Measurements from ENCODE around the gene ADAMTS12. TPM values are rescaled to one million over a fixed set of nuclear protein-coding genes. Genes with fewer than 3 reads are reported as not detected.
A peak's percentile ranks its signal among the peaks of the same experiment; 100 is the strongest.

ADAMTS12 gene
- total RNA-seq, 2 donors from 2014 or later = 2.3 to 8.9 TPM

DNA sequence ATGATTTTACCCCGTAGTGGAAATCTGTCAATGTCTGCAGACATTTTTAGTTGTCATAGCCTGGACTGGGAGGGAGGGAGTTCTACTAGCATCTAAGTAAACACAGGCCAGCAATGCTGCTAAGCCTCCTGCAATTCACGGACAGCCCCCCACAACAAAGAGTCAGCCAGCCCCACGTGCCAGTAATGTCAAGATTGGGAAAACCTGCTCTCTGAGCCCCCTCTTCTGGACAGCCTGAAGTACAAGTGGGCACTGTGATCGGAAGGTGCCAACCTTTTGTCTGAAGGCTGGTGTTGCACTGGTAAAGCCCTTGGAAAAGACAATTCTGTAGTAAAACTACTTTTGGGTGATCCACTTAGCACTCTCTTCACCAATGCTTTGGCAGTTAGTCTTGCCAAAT is 296.5 kb downstream of the ADAMTS12 start:
- intact Hi-C loops (cut with DNase I) = no loop called here
- Histone ChIP-seq H3K36me3 (replicated peaks in 1 of 2; ENCODE audit: insufficient read depth in 1 of 2, low read depth in 2 of 2) (no peaks in the 10 kb centered on the region), H3K4me3 (no peak overlapping the region), H3K27me3 (no peaks in the 10 kb centered on the region), H3K27ac (no peak overlapping the region), H3K4me1 (peaks cover 15% of the 10 kb centered on the region), H3K9me3 (no peaks in the 10 kb centered on the region)
- DNase-seq = no peak
- WGBS, 2 donors = 50 to 53% methylated on average over 4 of the region's 4 CpGs
- no peak for ATAC-seq
- no peak for TF ChIP-seq POLR2A (IDR thresholded peaks at IDR 0.05)
- TF ChIP-seq, protein P1, sequence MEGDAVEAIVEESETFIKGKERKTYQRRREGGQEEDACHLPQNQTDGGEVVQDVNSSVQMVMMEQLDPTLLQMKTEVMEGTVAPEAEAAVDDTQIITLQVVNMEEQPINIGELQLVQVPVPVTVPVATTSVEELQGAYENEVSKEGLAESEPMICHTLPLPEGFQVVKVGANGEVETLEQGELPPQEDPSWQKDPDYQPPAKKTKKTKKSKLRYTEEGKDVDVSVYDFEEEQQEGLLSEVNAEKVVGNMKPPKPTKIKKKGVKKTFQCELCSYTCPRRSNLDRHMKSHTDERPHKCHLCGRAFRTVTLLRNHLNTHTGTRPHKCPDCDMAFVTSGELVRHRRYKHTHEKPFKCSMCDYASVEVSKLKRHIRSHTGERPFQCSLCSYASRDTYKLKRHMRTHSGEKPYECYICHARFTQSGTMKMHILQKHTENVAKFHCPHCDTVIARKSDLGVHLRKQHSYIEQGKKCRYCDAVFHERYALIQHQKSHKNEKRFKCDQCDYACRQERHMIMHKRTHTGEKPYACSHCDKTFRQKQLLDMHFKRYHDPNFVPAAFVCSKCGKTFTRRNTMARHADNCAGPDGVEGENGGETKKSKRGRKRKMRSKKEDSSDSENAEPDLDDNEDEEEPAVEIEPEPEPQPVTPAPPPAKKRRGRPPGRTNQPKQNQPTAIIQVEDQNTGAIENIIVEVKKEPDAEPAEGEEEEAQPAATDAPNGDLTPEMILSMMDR (IDR thresholded peaks at IDR 0.05) = peak in 4 of 7 experiments; percentile 15 to 37 (median 16)

DNA sequence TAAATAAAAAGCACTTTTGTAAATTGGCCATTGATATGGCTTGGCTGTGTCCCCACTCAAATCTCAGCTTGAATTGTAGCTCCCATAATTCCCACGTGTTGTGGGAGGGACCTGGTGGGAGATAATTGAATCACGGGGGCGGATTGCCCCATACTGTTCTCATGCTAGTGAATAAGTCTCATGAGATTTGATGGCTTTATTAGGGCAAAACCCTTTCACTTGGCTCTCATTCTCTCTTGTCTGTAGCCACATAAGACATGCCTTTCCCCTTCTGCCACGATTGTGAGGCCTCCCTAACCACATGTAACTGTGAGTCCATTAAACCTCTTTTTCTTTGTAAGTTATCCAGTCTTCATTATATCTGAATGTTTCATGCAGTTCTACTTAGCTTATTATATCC is 297.8 kb downstream of the ADAMTS12 start:
- 79 to 82% methylated on average over 4 of the region's 4 CpGs for WGBS, 2 donors
- Histone ChIP-seq H3K4me3 (no peak overlapping the region), H3K27ac (no peak overlapping the region), H3K4me1 (peaks cover 2% of the 10 kb centered on the region), H3K36me3 (replicated peaks in 1 of 2; ENCODE audit: insufficient read depth in 1 of 2, low read depth in 2 of 2) (no peaks in the 10 kb centered on the region), H3K9me3 (no peaks in the 10 kb centered on the region), H3K27me3 (no peaks in the 10 kb centered on the region)
- no peak for ATAC-seq
- intact Hi-C loops (cut with DNase I) = no loop called here
- DNase-seq = no peak
- no peak for TF ChIP-seq POLR2A (IDR thresholded peaks at IDR 0.05)

DNA sequence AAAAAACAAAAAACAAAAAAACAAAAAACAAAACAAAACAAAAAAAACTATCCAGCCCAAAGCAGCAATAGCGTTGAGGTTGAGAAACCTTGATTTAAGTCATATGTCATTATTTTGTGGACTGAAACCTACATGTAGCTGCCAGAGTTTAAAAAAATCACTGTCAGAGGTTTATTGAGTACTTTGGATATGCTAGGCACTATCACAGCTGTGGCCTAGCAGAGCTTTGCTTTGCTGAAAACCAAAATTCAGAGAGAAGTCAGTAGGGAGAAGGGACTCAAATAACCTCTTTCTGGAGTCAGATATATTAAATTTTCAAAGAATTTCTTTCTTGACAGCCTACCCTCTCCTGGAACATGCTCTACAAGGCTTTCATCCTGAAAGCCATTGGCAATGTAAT is 299.5 kb downstream of the ADAMTS12 start:
- no peak for ATAC-seq
- no peaks in the 10 kb centered on the region for H3K4me1 ChIP-seq

DNA sequence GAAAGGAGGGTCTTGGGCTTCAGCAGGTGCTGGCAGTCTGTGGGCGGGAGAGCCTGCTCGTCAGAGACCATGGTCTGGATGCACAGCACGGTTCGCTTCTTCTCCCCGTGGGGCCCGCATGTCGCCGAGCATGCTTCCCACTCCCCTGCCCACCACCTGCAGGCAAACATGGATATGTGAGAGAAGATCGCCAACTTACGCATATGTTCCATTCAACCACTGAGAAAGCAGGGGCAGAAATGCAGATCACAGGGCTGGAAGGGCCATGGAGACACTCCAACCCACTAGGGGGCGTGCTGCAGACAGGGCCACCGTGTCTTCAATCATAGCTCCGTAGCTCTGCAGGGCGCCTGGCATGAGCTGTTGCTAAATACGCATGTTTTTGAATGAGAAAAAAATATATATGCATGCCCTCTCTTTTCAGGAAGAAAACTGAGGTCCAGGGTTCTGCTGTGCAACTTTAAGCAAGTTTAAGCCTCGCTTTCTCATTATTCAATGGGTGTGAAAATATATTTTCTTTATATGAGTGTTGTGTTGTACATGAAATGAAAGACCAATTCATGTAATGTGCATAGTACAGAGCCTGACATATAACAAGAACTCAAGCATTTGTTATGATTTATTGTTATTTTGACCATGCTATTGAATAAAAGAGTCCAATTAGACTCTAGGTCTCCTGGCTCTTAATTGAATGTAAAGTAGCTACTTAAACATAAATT is 303.0 kb downstream of the ADAMTS12 start:
- WGBS, 2 donors = 70 to 72% methylated on average over 16 of the region's 16 CpGs
- no peaks in the 10 kb centered on the region for H3K4me1 ChIP-seq
- intact Hi-C loops (cut with DNase I) = no loop called here
- ATAC-seq = no peak
- TF ChIP-seq POLR2A (IDR thresholded peaks at IDR 0.05) = no peak
- TF ChIP-seq, protein P1 (IDR thresholded peaks at IDR 0.05) = peak in 6 of 7 experiments; percentile 13 to 27 (median 20)
- H3K9me3 ChIP-seq = no peaks in the 10 kb centered on the region
- H3K4me3 ChIP-seq = no peak overlapping the region
- no peaks in the 10 kb centered on the region for H3K27me3 ChIP-seq
- DNase-seq = peak in 2 of 4 donors; percentile 27 to 39
- no peak overlapping the region for H3K27ac ChIP-seq
- H3K36me3 ChIP-seq (replicated peaks in 1 of 2; ENCODE audit: insufficient read depth in 1 of 2, low read depth in 2 of 2) = no peaks in the 10 kb centered on the region

More for the DNA sequence above, 299.5 kb downstream of the ADAMTS12 start:
- Histone ChIP-seq H3K9me3 (no peaks in the 10 kb centered on the region), H3K4me3 (no peak overlapping the region), H3K36me3 (replicated peaks in 1 of 2; ENCODE audit: insufficient read depth in 1 of 2, low read depth in 2 of 2) (no peaks in the 10 kb centered on the region), H3K27me3 (no peaks in the 10 kb centered on the region), H3K27ac (no peak overlapping the region)
- DNase-seq = no peak
- intact Hi-C loops (cut with DNase I) = no loop called here
- TF ChIP-seq, protein P1 (IDR thresholded peaks at IDR 0.05) = no peak
- no peak for TF ChIP-seq POLR2A (IDR thresholded peaks at IDR 0.05)
- 86 to 90% methylated on average over 1 of the region's 1 CpG for WGBS, 2 donors

DNA sequence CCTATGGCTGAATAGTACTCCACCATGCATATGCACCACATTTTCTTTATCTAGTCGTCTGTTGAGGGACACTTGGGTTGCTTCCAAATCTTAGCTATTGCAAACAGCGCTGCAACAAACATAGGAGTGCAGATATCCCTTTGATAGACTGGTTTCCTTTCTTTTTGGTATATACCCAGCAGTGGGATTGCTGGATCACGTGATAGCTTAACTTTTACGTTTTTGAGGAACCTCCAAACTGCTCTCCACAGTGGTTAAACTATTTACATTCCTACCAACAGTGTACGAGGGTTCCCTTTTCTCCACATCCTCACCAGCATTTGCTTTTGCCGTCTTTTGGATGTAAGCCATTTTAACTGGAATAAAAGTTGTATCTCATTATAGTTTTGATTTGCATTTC is 308.5 kb downstream of the ADAMTS12 start:
- intact Hi-C loops (cut with DNase I) = no loop called here
- H3K36me3 ChIP-seq (replicated peaks in 1 of 2; ENCODE audit: insufficient read depth in 1 of 2, low read depth in 2 of 2) = no peaks in the 10 kb centered on the region
- no peak for ATAC-seq
- WGBS, 2 donors = 46 to 50% methylated on average over 6 of the region's 6 CpGs
- H3K27ac ChIP-seq = no peak overlapping the region
- TF ChIP-seq, protein P1 (IDR thresholded peaks at IDR 0.05) = no peak
- H3K4me3 ChIP-seq = no peak overlapping the region
- no peaks in the 10 kb centered on the region for H3K9me3 ChIP-seq
- DNase-seq = no peak
- H3K4me1 ChIP-seq = no peaks in the 10 kb centered on the region
- no peaks in the 10 kb centered on the region for H3K27me3 ChIP-seq

Measured in body of pancreas (tissue), 4 donors.